ENCODE data around the gene CD300A. TPM values are rescaled to one million over a fixed set of nuclear protein-coding genes. Genes with fewer than 3 reads are reported as not detected.

The CD300A gene
- total and polyA plus RNA-seq, 2 donors (not counting 3 experiments of a cell fraction or from before 2014, with no cell fraction given), result not detected

- FAIRE-seq (no peak), DNase-seq (ENCODE audit: low read depth, low spot score) (no peak)
- dilution Hi-C loops (cut with MboI; ENCODE audit: extremely low pct_ligation_motif_present, low sequenced_read_pairs) (no loop called here), intact Hi-C loops (cut with micrococcal nuclease) (no loop called here)
- Histone ChIP-seq H3K4me1 (ENCODE audit: control insufficient read depth, extremely low read depth, insufficient read depth, low read length) (peaks cover 3% of the 10 kb centered on the region), H3K9ac (replicated peaks; ENCODE audit: extremely low read depth, insufficient read depth, low read length) (no peak overlapping the region), H3K27ac (ENCODE audit: insufficient read depth, low read depth, low read length) (no peak overlapping the region), H3K79me2 (ENCODE audit: control insufficient read depth, insufficient read depth, low read length) (no peaks in the 10 kb centered on the region), H3K36me3 (ENCODE audit: control insufficient read depth in 2 of 2, extremely low read depth in 1 of 2, insufficient read depth in 2 of 2, low read length in 2 of 2) (no peaks in the 10 kb centered on the region), H3K4me3 (replicated peaks in 1 of 3; ENCODE audit: insufficient read depth in 1 of 3, low read depth in 1 of 3, low read length in 3 of 3) (no peak overlapping the region), H2AFZ (ENCODE audit: low read depth, low read length) (no peak overlapping the region), H4K20me1 (replicated peaks; ENCODE audit: control insufficient read depth, extremely low read depth, insufficient read depth, low read length) (no peaks in the 10 kb centered on the region), H3K9me3 (replicated peaks; ENCODE audit: control insufficient read depth, insufficient read depth, low read length) (no peaks in the 10 kb centered on the region), H3K4me2 (ENCODE audit: insufficient read depth, low read length) (no peak overlapping the region), H3K27me3 (ENCODE audit: control insufficient read depth in 2 of 2, insufficient read depth in 2 of 2, low read length in 2 of 2) (no peaks in the 10 kb centered on the region), H3K9me1 (replicated peaks; ENCODE audit: control insufficient read depth, extremely low read depth, insufficient read depth, low read length) (no peaks in the 10 kb centered on the region)
- CTCF ChIA-PET, result interaction anchor here (0.7 to 9.2 kb wide), 8 partner anchors 11 to 255 kb away, joined by 3 to 221 read pairs (median 4); partner anchors contain the start of genes BTBD17 and GPR142
- POLR2A ChIA-PET, result no interaction called here
- no peak for TF ChIP-seq MYC (IDR thresholded peaks at IDR 0.05; ENCODE audit: low read depth, low read length)
- no peak for TF ChIP-seq POLR2AphosphoS5 (IDR thresholded peaks at IDR 0.05; ENCODE audit: insufficient read depth, low read depth, low read length)
- TF ChIP-seq EZH2 (IDR thresholded peaks at IDR 0.05; ENCODE audit: borderline replicate concordance, low read depth, low read length, severe bottlenecking), result no peak
- no peak for TF ChIP-seq POLR2A (IDR thresholded peaks at IDR 0.05; ENCODE audit: low read depth, low read length)
- TF ChIP-seq JUN (IDR thresholded peaks at IDR 0.05; ENCODE audit: borderline replicate concordance, insufficient read depth, insufficient read length, low read depth), result no peak
- TF ChIP-seq, protein P1, sequence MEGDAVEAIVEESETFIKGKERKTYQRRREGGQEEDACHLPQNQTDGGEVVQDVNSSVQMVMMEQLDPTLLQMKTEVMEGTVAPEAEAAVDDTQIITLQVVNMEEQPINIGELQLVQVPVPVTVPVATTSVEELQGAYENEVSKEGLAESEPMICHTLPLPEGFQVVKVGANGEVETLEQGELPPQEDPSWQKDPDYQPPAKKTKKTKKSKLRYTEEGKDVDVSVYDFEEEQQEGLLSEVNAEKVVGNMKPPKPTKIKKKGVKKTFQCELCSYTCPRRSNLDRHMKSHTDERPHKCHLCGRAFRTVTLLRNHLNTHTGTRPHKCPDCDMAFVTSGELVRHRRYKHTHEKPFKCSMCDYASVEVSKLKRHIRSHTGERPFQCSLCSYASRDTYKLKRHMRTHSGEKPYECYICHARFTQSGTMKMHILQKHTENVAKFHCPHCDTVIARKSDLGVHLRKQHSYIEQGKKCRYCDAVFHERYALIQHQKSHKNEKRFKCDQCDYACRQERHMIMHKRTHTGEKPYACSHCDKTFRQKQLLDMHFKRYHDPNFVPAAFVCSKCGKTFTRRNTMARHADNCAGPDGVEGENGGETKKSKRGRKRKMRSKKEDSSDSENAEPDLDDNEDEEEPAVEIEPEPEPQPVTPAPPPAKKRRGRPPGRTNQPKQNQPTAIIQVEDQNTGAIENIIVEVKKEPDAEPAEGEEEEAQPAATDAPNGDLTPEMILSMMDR (IDR thresholded peaks at IDR 0.05; ENCODE audit: extremely low read depth in 1 of 2, insufficient read depth in 1 of 2, low read depth in 1 of 2, low read length in 2 of 2), result no peak
- TF ChIP-seq GATA2 (IDR thresholded peaks at IDR 0.05; ENCODE audit: insufficient read depth, insufficient read length, low read depth, low read length), result no peak
- no peak for TF ChIP-seq MAX (IDR thresholded peaks at IDR 0.05; ENCODE audit: insufficient read depth, insufficient read length)
- no peak for TF ChIP-seq FOS (IDR thresholded peaks at IDR 0.05; ENCODE audit: borderline replicate concordance, insufficient read depth, low read length)
- no TSS peak for BruUV-seq (replicated peaks)
These were observed 11.3 kb upstream of the CD300A start for GRCh38 chr17:74455025-74455545.

Data from endothelial cell of umbilical vein (primary cell).